ENCODE measurements around the gene COL9A2.

COL9A2 gene

GRCh38 chr1:40301541-40302299 is 15.4 kb downstream of the COL9A2 start:
- DNase-seq = no peak

GRCh38 chr1:40301066-40301465 is 16.0 kb downstream of the COL9A2 start:
- DNase-seq = no peak

GRCh38 chr1:40300651-40301050 is 16.4 kb downstream of the COL9A2 start:
- no peak for DNase-seq

- DNase-seq = no peak
These were observed 16.9 kb downstream of the COL9A2 start for GRCh38 chr1:40300249-40300567.

- no peak for DNase-seq
These were observed 17.5 kb downstream of the COL9A2 start for GRCh38 chr1:40299366-40300248.

- DNase-seq = no peak
These were observed 25.8 kb downstream of the COL9A2 start for GRCh38 chr1:40291293-40291692.

GRCh38 chr1:40281853-40282252 is 35.2 kb downstream of the COL9A2 start:
- no peak for DNase-seq

- no peak for DNase-seq
These were observed 41.0 kb downstream of the COL9A2 start for GRCh38 chr1:40276122-40276521.

- no peak for DNase-seq
These were observed 42.8 kb downstream of the COL9A2 start for GRCh38 chr1:40274331-40274730.

GRCh38 chr1:40273547-40274166 is 43.4 kb downstream of the COL9A2 start:
- DNase-seq = no peak

- no peak for DNase-seq
These were observed 44.4 kb downstream of the COL9A2 start for GRCh38 chr1:40272653-40273213.

- DNase-seq = no peak
These were observed 46.8 kb downstream of the COL9A2 start for GRCh38 chr1:40270152-40270834.

- DNase-seq = no peak
These were observed 48.9 kb downstream of the COL9A2 start for GRCh38 chr1:40268211-40268610.

- no peak for DNase-seq
These were observed 49.3 kb downstream of the COL9A2 start for GRCh38 chr1:40267767-40268187.

GRCh38 chr1:40266786-40267535 is 50.1 kb downstream of the COL9A2 start:
- DNase-seq = no peak

GRCh38 chr1:40265919-40266318 is 51.2 kb downstream of the COL9A2 start:
- no peak for DNase-seq

GRCh38 chr1:40265298-40265697 is 51.8 kb downstream of the COL9A2 start:
- no peak for DNase-seq

GRCh38 chr1:40264354-40264781 is 52.7 kb downstream of the COL9A2 start:
- DNase-seq = no peak

GRCh38 chr1:40258445-40258769 is 58.7 kb downstream of the COL9A2 start:
- DNase-seq = no peak

GRCh38 chr1:40257688-40258444 is 59.2 kb downstream of the COL9A2 start, which contains the start of gene ZMPSTE24:
Gene ZMPSTE24 (plus strand): TSS chr1:40258236. CDS start chr1:40258272, 36 bp downstream.
- DNase-seq = peak; percentile 98

- no peak for DNase-seq
These were observed 59.8 kb downstream of the COL9A2 start for GRCh38 chr1:40257313-40257687.
